Activated effector memory CD4-positive, alpha-beta T cell treated with Interleukin-2 at 50 U/mL for 16 hours (primary cell): ENCODE results near the gene SKI.
"Not testable (repeated sequence)": the region's sequence is repeated elsewhere in the genome, so short reads cannot be mapped to it uniquely, and the experiment has no call there.

Experiments used
- DNase-seq: peaks from one replicate; pipeline ENCODE4 v3.0.0-alpha.2; 2020

The SKI gene

GRCh38 chr1:2279817-2280216 is 51.7 kb downstream of the SKI start:
- no peak for DNase-seq

- DNase-seq = no peak
Observed at GRCh38 chr1:2282556-2283270, 54.6 kb downstream of the SKI start.

GRCh38 chr1:2283371-2283990 is 55.4 kb downstream of the SKI start:
- no peak for DNase-seq

GRCh38 chr1:2283991-2284895 is 56.1 kb downstream of the SKI start:
- no peak for DNase-seq

GRCh38 chr1:2284932-2285331 is 56.8 kb downstream of the SKI start:
- no peak for DNase-seq

GRCh38 chr1:2286923-2287322 is 58.8 kb downstream of the SKI start:
- no peak for DNase-seq

GRCh38 chr1:2287649-2288048 is 59.5 kb downstream of the SKI start:
- no peak for DNase-seq

GRCh38 chr1:2288311-2288710 is 60.2 kb downstream of the SKI start:
- DNase-seq = no peak

- no peak for DNase-seq
Observed at GRCh38 chr1:2288816-2289536, 60.9 kb downstream of the SKI start.

- no peak for DNase-seq
Observed at GRCh38 chr1:2289607-2290006, 61.5 kb downstream of the SKI start.

GRCh38 chr1:2290171-2290578 is 62.1 kb downstream of the SKI start:
- DNase-seq = peak; percentile 14

- peak; percentile 78 for DNase-seq
Observed at GRCh38 chr1:2290595-2291510, 62.7 kb downstream of the SKI start.

GRCh38 chr1:2291577-2291976 is 63.5 kb downstream of the SKI start:
- DNase-seq = no peak

- DNase-seq = no peak
Observed at GRCh38 chr1:2292725-2293450, 64.8 kb downstream of the SKI start.

- DNase-seq = no peak
Observed at GRCh38 chr1:2294033-2294724, 66.1 kb downstream of the SKI start.

GRCh38 chr1:2294725-2295078 is 66.6 kb downstream of the SKI start:
- DNase-seq = no peak

- DNase-seq = no peak
Observed at GRCh38 chr1:2295526-2295925, 67.4 kb downstream of the SKI start.

- not testable (repeated sequence) for DNase-seq
Observed at GRCh38 chr1:2296211-2296610, 68.1 kb downstream of the SKI start.

- no peak for DNase-seq
Observed at GRCh38 chr1:2296614-2297013, 68.5 kb downstream of the SKI start.

- DNase-seq = no peak
Observed at GRCh38 chr1:2297246-2298011, 69.3 kb downstream of the SKI start.
